ENCODE measurements around the gene ANO6.

ANO6 gene

DNA sequence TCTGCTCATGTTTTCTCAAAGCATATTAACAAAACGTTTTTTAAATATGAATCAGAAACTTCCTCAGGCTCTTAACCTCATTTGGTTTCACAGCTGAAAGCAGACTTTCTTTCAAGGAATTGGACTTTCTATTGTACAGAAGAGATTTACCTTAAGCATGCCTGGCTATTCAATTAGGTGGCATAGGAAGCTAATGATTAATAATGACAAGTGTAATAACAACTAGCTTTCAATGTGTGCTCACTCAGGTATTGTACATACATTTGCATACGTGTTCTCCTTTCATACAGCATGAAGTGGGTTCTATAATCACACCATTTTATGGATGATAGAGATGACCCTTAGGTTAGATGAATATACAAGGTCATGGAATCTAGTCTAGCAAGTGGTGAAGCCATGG is 115.7 kb downstream of the ANO6 start:
- TF ChIP-seq CTCF (IDR thresholded peaks at IDR 0.05), result no peak
- no peak for TF ChIP-seq ZFX (IDR thresholded peaks at IDR 0.05; ENCODE audit: borderline replicate concordance)
- H3K27ac ChIP-seq, result no peak overlapping the region

GRCh38 chr12:45334396-45334795 is 118.5 kb downstream of the ANO6 start:
- no peak overlapping the region for H3K27ac ChIP-seq
- TF ChIP-seq CTCF (IDR thresholded peaks at IDR 0.05), result no peak
- TF ChIP-seq ZFX (IDR thresholded peaks at IDR 0.05; ENCODE audit: borderline replicate concordance), result no peak

DNA sequence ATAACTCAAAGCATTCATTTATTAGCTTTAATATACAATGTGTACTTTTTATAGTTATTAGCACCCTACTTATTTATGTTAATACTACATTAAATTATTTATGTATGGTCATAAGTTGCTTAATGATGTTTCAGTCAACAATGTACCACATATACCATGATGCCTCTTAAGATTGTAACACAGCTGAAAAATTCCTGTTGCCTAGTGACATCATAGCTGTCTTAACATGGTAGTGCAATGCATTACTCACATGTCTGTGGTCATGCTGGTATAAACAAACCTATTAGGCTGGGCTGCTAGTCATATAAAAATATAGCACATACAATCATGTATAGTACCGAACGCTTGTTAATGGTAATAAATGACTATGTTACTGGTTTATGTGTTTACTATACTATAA is 120.4 kb downstream of the ANO6 start:
- TF ChIP-seq ZFX (IDR thresholded peaks at IDR 0.05; ENCODE audit: borderline replicate concordance) (no peak), CTCF (IDR thresholded peaks at IDR 0.05) (no peak)
- no peak overlapping the region for H3K27ac ChIP-seq

GRCh38 chr12:45336762-45337596 is 121.1 kb downstream of the ANO6 start:
- TF ChIP-seq ZFX (IDR thresholded peaks at IDR 0.05; ENCODE audit: borderline replicate concordance), result no peak
- no peak for TF ChIP-seq CTCF (IDR thresholded peaks at IDR 0.05)
- H3K27ac ChIP-seq, result no peak overlapping the region

- no peak overlapping the region for H3K27ac ChIP-seq
- TF ChIP-seq CTCF (IDR thresholded peaks at IDR 0.05) (no peak), ZFX (IDR thresholded peaks at IDR 0.05; ENCODE audit: borderline replicate concordance) (no peak)
These were observed 121.9 kb downstream of the ANO6 start for GRCh38 chr12:45337835-45338234.

- TF ChIP-seq ZFX (IDR thresholded peaks at IDR 0.05; ENCODE audit: borderline replicate concordance) (no peak), CTCF (IDR thresholded peaks at IDR 0.05) (no peak)
- H3K27ac ChIP-seq, result no peak overlapping the region
These were observed 122.4 kb downstream of the ANO6 start for GRCh38 chr12:45338272-45338671.

DNA sequence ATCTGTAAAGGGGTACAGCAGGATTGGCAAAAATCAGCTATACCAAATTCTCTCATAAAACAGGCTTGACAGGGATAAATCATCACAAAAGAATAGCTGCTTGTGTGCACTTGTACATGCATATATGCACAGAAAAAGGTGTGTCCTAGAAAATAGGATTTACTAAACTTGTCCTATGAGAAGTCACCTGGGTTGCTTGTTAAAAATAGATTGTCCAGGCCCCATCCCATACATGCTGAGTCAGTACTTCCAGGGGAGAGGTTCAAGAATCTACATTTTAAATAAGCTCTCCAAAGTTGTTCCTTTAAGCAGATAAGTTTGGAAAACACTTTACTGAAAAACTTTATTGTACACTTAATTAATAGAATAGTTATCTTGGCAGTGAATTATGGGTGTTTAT is 123.1 kb downstream of the ANO6 start:
- TF ChIP-seq ZFX (IDR thresholded peaks at IDR 0.05; ENCODE audit: borderline replicate concordance), result no peak
- no peak for TF ChIP-seq CTCF (IDR thresholded peaks at IDR 0.05)
- no peak overlapping the region for H3K27ac ChIP-seq
